Measurements from ENCODE around the gene PHYH.
"Not testable (repeated sequence)": the region's sequence is repeated elsewhere in the genome, so short reads cannot be mapped to it uniquely, and the experiment has no call there.

Gene PHYH

GRCh38 chr10:13276749-13277365, 23.0 kb downstream of the PHYH start:
- in situ Hi-C loops (cut with HindIII; ENCODE audit: low sequenced_read_pairs) = loop anchor here (5.0 kb wide), 1 partner anchor 55 kb away; no protein-coding TSS in a partner anchor

GRCh38 chr10:13276146-13276545, 23.7 kb downstream of the PHYH start:
- in situ Hi-C loops (cut with HindIII; ENCODE audit: low sequenced_read_pairs) = loop anchor here (5.0 kb wide), 1 partner anchor 54 kb away; no protein-coding TSS in a partner anchor

- in situ Hi-C loops (cut with HindIII; ENCODE audit: low sequenced_read_pairs) = no loop called here
Measured at GRCh38 chr10:13272164-13272571, 27.7 kb downstream of the PHYH start.

GRCh38 chr10:13271552-13272163, 28.2 kb downstream of the PHYH start:
- in situ Hi-C loops (cut with HindIII; ENCODE audit: low sequenced_read_pairs) = no loop called here

GRCh38 chr10:13270877-13271551, 28.9 kb downstream of the PHYH start:
- in situ Hi-C loops (cut with HindIII; ENCODE audit: low sequenced_read_pairs) = no loop called here

- in situ Hi-C loops (cut with HindIII; ENCODE audit: low sequenced_read_pairs) = no loop called here
Measured at GRCh38 chr10:13268841-13269240, 31.0 kb downstream of the PHYH start.

- in situ Hi-C loops (cut with HindIII; ENCODE audit: low sequenced_read_pairs) = no loop called here
Measured at GRCh38 chr10:13268310-13268709, 31.6 kb downstream of the PHYH start.

- in situ Hi-C loops (cut with HindIII; ENCODE audit: low sequenced_read_pairs) = no loop called here
Measured at GRCh38 chr10:13263591-13263990, 36.3 kb downstream of the PHYH start.

GRCh38 chr10:13262433-13262832, 37.4 kb downstream of the PHYH start:
- in situ Hi-C loops (cut with HindIII; ENCODE audit: low sequenced_read_pairs) = no loop called here

GRCh38 chr10:13257621-13258140, 42.2 kb downstream of the PHYH start:
- in situ Hi-C loops (cut with HindIII; ENCODE audit: low sequenced_read_pairs) = no loop called here

- in situ Hi-C loops (cut with HindIII; ENCODE audit: low sequenced_read_pairs) = no loop called here
Measured at GRCh38 chr10:13256627-13257026, 43.2 kb downstream of the PHYH start.

GRCh38 chr10:13253726-13254125, 46.1 kb downstream of the PHYH start:
- in situ Hi-C loops (cut with HindIII; ENCODE audit: low sequenced_read_pairs) = no loop called here

- in situ Hi-C loops (cut with HindIII; ENCODE audit: low sequenced_read_pairs) = no loop called here
Measured at GRCh38 chr10:13247784-13248183, 52.1 kb downstream of the PHYH start.

GRCh38 chr10:13247246-13247645, 52.6 kb downstream of the PHYH start:
- in situ Hi-C loops (cut with HindIII; ENCODE audit: low sequenced_read_pairs) = no loop called here

GRCh38 chr10:13242260-13242659, 57.6 kb downstream of the PHYH start:
- in situ Hi-C loops (cut with HindIII; ENCODE audit: low sequenced_read_pairs) = not testable (repeated sequence)

- in situ Hi-C loops (cut with HindIII; ENCODE audit: low sequenced_read_pairs) = no loop called here
Measured at GRCh38 chr10:13241613-13242012, 58.3 kb downstream of the PHYH start.

GRCh38 chr10:13239923-13240322, 59.9 kb downstream of the PHYH start:
- in situ Hi-C loops (cut with HindIII; ENCODE audit: low sequenced_read_pairs) = no loop called here

- in situ Hi-C loops (cut with HindIII; ENCODE audit: low sequenced_read_pairs) = no loop called here
Measured at GRCh38 chr10:13238271-13239077, 61.4 kb downstream of the PHYH start.

- in situ Hi-C loops (cut with HindIII; ENCODE audit: low sequenced_read_pairs) = no loop called here
Measured at GRCh38 chr10:13236638-13237037, 63.2 kb downstream of the PHYH start.

- in situ Hi-C loops (cut with HindIII; ENCODE audit: low sequenced_read_pairs) = not testable (repeated sequence)
Measured at GRCh38 chr10:13234736-13235135, 65.1 kb downstream of the PHYH start.

- in situ Hi-C loops (cut with HindIII; ENCODE audit: low sequenced_read_pairs) = no loop called here
Measured at GRCh38 chr10:13234172-13234571, 65.7 kb downstream of the PHYH start, which contains the start of gene UCMA. UCMA (minus strand) TSS chr10:13234374; CDS start chr10:13234258, 116 bp downstream.

Data from endothelial cell of hepatic sinusoid (primary cell).